ENCODE results near the gene TMEM131.
"Not testable (repeated sequence)": the region's sequence is repeated elsewhere in the genome, so short reads cannot be mapped to it uniquely, and the experiment has no call there.

Gene TMEM131

GRCh38 chr2:97858442-97858841, 137.3 kb downstream of the TMEM131 start:
- no peak for DNase-seq

- DNase-seq: no peak
Measured at GRCh38 chr2:97857553-97857952, 138.2 kb downstream of the TMEM131 start.

- DNase-seq: not testable (repeated sequence)
Measured at GRCh38 chr2:97853057-97853456, 142.7 kb downstream of the TMEM131 start.

GRCh38 chr2:97851172-97851571, 144.6 kb downstream of the TMEM131 start:
- DNase-seq: no peak

- no peak for DNase-seq
Measured at GRCh38 chr2:97849881-97850528, 145.7 kb downstream of the TMEM131 start.

- no peak for DNase-seq
Measured at GRCh38 chr2:97848306-97848705, 147.4 kb downstream of the TMEM131 start.

GRCh38 chr2:97846716-97847115, 149.0 kb downstream of the TMEM131 start:
- DNase-seq: not testable (repeated sequence)

- no peak for DNase-seq
Measured at GRCh38 chr2:97845818-97846217, 149.9 kb downstream of the TMEM131 start.

GRCh38 chr2:97845133-97845532, 150.6 kb downstream of the TMEM131 start:
- DNase-seq: no peak

GRCh38 chr2:97844311-97844859, 151.4 kb downstream of the TMEM131 start:
- DNase-seq: no peak

- no peak for DNase-seq
Measured at GRCh38 chr2:97840198-97840597, 155.6 kb downstream of the TMEM131 start.

- no peak for DNase-seq
Measured at GRCh38 chr2:97834610-97835009, 161.1 kb downstream of the TMEM131 start.

- no peak for DNase-seq
Measured at GRCh38 chr2:97831121-97831520, 164.6 kb downstream of the TMEM131 start.

GRCh38 chr2:97829255-97829654, 166.5 kb downstream of the TMEM131 start:
- DNase-seq: not testable (repeated sequence)

GRCh38 chr2:97827013-97827412, 168.7 kb downstream of the TMEM131 start:
- DNase-seq: not testable (repeated sequence)

GRCh38 chr2:97826266-97826847, 169.4 kb downstream of the TMEM131 start:
- not testable (repeated sequence) for DNase-seq

GRCh38 chr2:97824011-97824410, 171.7 kb downstream of the TMEM131 start:
- DNase-seq: not testable (repeated sequence)

- DNase-seq: not testable (repeated sequence)
Measured at GRCh38 chr2:97821862-97822261, 173.9 kb downstream of the TMEM131 start.

- no peak for DNase-seq
Measured at GRCh38 chr2:97819754-97820153, 176.0 kb downstream of the TMEM131 start.

GRCh38 chr2:97816411-97816810, 179.3 kb downstream of the TMEM131 start:
- no peak for DNase-seq

- DNase-seq: no peak
Measured at GRCh38 chr2:97812931-97813330, 182.8 kb downstream of the TMEM131 start.

GRCh38 chr2:97808816-97809215, 186.9 kb downstream of the TMEM131 start:
- DNase-seq: no peak

- DNase-seq: peak; percentile 31
Measured at GRCh38 chr2:97806738-97807618, 188.8 kb downstream of the TMEM131 start.
